ENCODE data around the gene ABHD17A.

GRCh38 chr19:1873524-1874473, 11.5 kb downstream of the ABHD17A start:
- TF ChIP-seq CTCF (IDR thresholded peaks at IDR 0.05) (no peak), EZH2 (IDR thresholded peaks at IDR 0.05) (no peak), EZH2phosphoT487 (IDR thresholded peaks at IDR 0.05) (no peak)

Data from neural progenitor cell (in vitro differentiated cells).